ENCODE measurements around the gene OR1F1. TPM values are rescaled to one million over a fixed set of nuclear protein-coding genes. Genes with fewer than 3 reads are reported as not detected.

OR1F1 gene
- total RNA-seq, 1 donor from 2014 or later = not detected

DNA sequence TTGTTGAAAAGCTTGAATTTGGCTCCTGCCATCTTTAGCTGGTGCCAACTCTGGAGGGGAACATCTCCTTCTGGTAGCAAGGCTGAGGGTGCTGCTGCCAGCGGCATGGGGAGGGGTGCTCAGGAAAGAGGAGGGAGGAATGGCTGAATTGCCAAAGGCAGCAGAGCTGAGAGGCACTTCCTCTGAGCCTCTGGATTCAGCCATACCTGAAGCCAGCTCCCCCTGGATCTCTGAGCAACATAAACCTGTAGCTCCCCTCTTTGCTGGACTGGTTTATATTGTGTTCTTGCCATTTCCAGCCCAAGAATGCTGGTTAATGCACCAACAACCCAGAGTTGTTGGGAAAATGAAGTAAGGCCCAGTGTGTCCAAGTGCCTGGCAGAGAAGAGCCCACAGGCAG, 61.0 kb downstream of the OR1F1 start:
- no peak for ATAC-seq

DNA sequence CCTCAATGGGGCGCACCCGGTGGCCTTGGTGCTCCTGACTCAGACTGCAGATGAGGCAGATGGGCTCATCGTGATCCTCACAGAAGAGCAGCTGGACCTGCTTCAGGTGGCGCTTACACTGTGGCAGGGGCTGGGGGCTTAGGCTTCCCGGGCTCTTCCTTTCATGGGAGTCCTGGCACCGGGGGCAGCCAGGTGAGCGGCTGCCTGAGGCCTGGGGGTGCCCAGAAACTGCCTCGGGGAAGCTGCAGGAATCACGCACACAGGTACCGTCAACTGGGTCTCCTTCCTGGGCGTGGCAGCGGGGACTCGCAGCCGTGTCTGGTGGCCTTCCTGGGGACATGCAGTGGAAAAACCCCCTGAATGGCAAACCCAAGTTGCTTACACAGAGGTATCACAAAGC, 61.4 kb downstream of the OR1F1 start:
- no peak for ATAC-seq

DNA sequence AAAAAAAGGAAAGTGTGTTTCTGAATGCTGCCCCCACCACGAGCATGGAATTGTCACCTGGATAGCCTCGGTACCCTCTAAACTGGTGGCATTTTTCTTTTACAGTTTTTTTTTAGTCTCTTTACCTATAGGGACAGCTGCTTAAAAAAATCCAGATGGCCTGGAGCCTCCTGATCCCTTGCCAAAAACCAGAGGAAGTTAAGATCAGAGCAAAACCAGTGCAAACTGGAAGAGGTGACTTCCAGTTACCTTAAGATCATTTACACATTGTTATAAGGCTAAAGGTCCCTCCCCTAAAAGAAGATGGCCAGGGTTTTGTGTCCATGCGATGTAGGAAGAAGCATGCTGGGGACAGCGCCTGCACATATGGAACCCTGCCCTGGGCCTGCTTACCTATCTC, 65.0 kb downstream of the OR1F1 start:
- no peak for ATAC-seq

DNA sequence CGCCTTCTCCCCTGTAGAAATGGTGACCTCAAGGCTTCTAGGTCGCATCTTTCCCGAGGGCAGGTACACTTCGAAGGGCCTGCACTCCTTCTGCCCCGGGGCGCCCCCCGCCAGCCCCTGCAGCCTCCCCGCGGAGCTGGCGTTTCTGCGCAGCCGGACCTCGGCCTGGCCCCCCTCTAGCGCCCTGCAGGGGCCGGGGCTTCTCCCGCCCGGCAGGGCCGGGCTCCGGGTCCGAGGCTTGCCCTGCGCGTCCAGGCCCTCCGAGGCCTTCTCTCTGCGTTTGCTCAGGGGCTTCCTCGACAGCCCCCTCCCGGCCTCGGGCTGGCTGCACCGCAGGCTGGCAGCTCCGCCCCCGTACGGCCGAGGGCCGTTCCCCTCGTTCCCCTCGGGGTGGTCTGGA, 66.3 kb downstream of the OR1F1 start:
- no peak for ATAC-seq

Other genes starting within 250 kb of the OR1F1 start
- gene KREMEN2, start 223.9 kb upstream of the OR1F1 start, total RNA-seq = 1.3 TPM
- gene PAQR4, start 218.9 kb upstream of the OR1F1 start, total RNA-seq = 11.1 TPM
- gene PKMYT1, start 207.8 kb upstream of the OR1F1 start, total RNA-seq = 16.9 TPM
- not detected for gene CLDN9, start 175.3 kb upstream of the OR1F1 start, total RNA-seq
- gene CLDN6, start 170.0 kb upstream of the OR1F1 start, total RNA-seq = not detected
- 11.7 TPM for gene TNFRSF12A, start 167.8 kb upstream of the OR1F1 start, total RNA-seq
- 26.6 TPM for gene HCFC1R1, start 164.3 kb upstream of the OR1F1 start, total RNA-seq
- 21.3 TPM for gene THOC6, start 164.2 kb upstream of the OR1F1 start, total RNA-seq
- gene BICDL2, start 151.3 kb upstream of the OR1F1 start, total RNA-seq = 62.0 TPM
- gene MMP25, start 141.6 kb upstream of the OR1F1 start, total RNA-seq = 0.80 TPM
- 3.7 TPM for gene IL32, start 122.6 kb upstream of the OR1F1 start, total RNA-seq
- gene ZSCAN10, start 88.9 kb upstream of the OR1F1 start, total RNA-seq = not detected
- 5.6 TPM for gene ZNF205, start 75.6 kb upstream of the OR1F1 start, total RNA-seq
- gene ZNF213, start 53.2 kb upstream of the OR1F1 start, total RNA-seq = 9.7 TPM
- gene ZNF200, start 47.0 kb downstream of the OR1F1 start, total RNA-seq = 4.1 TPM
- 0.52 TPM for gene MEFV, start 68.4 kb downstream of the OR1F1 start, total RNA-seq
- 9.3 TPM for gene ZNF263, start 95.3 kb downstream of the OR1F1 start, total RNA-seq
- 1.1 TPM for gene TIGD7, start 117.2 kb downstream of the OR1F1 start, total RNA-seq
- 10.4 TPM for gene ZNF75A, start 117.3 kb downstream of the OR1F1 start, total RNA-seq
- not detected for gene OR2C1, start 167.7 kb downstream of the OR1F1 start, total RNA-seq
- 5.8 TPM for gene ZSCAN32, start 212.8 kb downstream of the OR1F1 start, total RNA-seq
- 4.0 TPM for gene ZNF174, start 213.0 kb downstream of the OR1F1 start, total RNA-seq

Measured in esophagus mucosa (tissue), 1 donor.